Sigmoid colon (tissue), 4 donors: Measurements from ENCODE around the gene JPH2.

Experiments used
- POLR2A ChIP-seq, 2 donors: fragments of 450-650 bp; IDR thresholded peaks; one replicate each; pipeline ENCODE4 v1.6.1; 2016; ENCODE audit warnings: antibody characterized with exemption in 2 of 2, mild to moderate bottlenecking in 2 of 2, moderate library complexity in 2 of 2
- POLR2AphosphoS5 ChIP-seq, 4 donors: sonication (generic); formaldehyde crosslinking; IDR thresholded peaks; one replicate each; pipeline ENCODE4 v1.6.1; 2017; ENCODE audit warnings: antibody characterized with exemption in 4 of 4
- TF ChIP-seq, protein P1 (sequence below), 4 experiments: fragments of 450-650 bp in 3 of 4; fragments of 200-600 bp in 1 of 4; IDR thresholded peaks; one replicate each; pipeline ENCODE4 v1.5.1; 2016 to 2019; ENCODE audit warnings: antibody characterized with exemption in 4 of 4, mild to moderate bottlenecking in 3 of 4, moderate library complexity in 2 of 4

- TF ChIP-seq POLR2A (IDR thresholded peaks at IDR 0.05) (no peak), POLR2AphosphoS5 (IDR thresholded peaks at IDR 0.05) (no peak)
- TF ChIP-seq, protein P1, sequence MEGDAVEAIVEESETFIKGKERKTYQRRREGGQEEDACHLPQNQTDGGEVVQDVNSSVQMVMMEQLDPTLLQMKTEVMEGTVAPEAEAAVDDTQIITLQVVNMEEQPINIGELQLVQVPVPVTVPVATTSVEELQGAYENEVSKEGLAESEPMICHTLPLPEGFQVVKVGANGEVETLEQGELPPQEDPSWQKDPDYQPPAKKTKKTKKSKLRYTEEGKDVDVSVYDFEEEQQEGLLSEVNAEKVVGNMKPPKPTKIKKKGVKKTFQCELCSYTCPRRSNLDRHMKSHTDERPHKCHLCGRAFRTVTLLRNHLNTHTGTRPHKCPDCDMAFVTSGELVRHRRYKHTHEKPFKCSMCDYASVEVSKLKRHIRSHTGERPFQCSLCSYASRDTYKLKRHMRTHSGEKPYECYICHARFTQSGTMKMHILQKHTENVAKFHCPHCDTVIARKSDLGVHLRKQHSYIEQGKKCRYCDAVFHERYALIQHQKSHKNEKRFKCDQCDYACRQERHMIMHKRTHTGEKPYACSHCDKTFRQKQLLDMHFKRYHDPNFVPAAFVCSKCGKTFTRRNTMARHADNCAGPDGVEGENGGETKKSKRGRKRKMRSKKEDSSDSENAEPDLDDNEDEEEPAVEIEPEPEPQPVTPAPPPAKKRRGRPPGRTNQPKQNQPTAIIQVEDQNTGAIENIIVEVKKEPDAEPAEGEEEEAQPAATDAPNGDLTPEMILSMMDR (IDR thresholded peaks at IDR 0.05), result no peak
Measured at GRCh38 chr20:44212792-44213191, 25.8 kb upstream of the JPH2 start.
